ELR (cell line): ENCODE measurements around the gene LRRC23.

ENCODE experiments used
- DNase-seq: peaks from one replicate; pipeline ENCODE4 v3.0.0-alpha.2; 2015; ENCODE audit warnings: low read depth

LRRC23 gene

GRCh38 chr12:6925540-6926279 is 21.1 kb downstream of the LRRC23 start:
- peak; percentile 88 for DNase-seq

DNA sequence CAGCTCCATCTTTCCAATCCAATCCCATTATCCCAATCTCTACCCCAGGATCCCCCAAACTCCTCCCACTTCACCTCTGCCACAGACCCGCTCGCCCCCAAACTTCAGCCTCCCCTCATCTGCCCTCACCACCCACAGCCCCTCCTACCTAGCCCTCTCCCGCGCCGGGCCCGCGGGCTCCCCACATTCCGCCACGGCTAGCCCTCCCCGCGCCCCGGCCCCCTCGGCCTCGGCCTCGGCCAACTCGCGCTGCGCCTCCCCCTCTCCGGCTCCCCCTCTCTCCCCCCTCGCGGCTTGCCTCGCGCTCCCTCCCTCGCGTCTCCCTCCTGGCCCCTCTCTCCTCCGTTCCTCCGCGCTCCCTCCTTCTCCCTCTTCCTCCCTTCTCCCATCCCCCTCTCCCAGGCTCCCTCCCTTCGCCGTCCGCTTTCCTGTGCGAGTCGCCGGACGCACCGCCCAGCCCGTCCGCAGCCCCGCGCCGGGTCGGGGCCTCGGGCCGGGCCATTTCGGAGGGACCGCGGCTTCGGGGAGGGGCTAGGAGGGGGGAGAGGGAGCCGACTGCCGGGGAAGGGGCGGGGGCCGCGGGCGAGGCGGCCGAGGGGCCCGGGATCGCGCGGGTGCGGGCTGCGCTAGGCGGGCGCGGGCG is 22.9 kb downstream of the LRRC23 start, which contains the start of gene ATN1:
TSS of gene ATN1 (plus strand) at position 581 of the 643 bp plus-strand sequence. CDS start 6,043 bp downstream, outside the sequence.
- DNase-seq, result peak; percentile 80

GRCh38 chr12:6928022-6928702 is 23.5 kb downstream of the LRRC23 start:
- DNase-seq, result peak; percentile 33

DNA sequence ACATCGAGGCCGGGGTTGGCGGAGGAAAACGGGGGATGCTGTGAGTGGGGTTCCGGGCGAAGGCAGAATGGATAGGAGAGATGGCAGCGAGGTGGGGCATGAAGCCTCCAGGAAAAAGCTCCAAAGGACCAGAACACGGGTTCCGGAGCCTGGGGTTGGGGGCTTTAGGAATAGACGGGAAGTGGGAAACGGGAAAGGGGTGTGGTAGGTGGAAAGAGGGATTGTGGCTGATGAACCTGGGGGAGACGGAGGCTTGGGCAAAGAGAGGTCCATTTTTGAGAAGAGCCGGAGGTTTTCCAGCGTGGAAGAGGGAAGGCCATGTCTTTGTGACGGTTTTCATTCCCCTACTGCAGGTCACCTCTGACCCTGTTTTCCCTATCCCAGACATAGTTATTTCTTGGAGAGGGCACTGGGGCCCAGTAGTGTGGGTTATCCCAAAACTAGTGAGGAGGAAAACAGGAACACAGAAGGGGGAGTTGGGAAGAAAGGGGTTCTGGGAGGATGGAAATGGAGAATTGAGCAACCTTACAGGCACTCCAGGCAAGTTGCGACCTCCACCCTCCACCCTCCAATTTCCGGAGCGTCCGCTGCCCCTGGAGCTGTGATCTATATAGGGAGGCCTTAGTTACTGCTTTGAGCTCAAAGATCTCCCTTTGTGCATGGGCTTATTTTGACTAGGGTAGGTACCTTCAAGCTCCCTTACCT is 24.2 kb downstream of the LRRC23 start:
- DNase-seq, result peak; percentile 42

GRCh38 chr12:6929466-6930452 is 25.1 kb downstream of the LRRC23 start:
- DNase-seq, result no peak

DNA sequence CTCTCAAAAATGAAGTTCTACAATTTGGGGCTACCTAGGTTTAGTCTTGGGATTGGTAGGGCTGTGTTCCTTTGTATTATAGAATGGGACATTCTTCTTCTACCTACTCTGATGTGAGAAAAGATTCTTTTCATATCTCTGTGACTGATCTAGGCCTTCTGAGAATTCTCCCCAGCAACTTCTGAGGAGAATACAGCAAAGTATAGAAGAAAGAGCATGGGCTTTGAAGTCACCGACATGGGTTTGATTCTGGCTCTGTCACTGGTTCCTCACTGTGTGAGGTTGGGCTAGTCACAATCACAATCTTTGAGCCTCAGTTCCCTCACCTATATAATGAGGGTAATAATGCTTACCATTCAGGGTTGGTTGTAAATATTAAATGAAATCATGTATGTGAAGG is 28.1 kb downstream of the LRRC23 start:
- DNase-seq, result no peak

GRCh38 chr12:6934110-6934509 is 29.5 kb downstream of the LRRC23 start:
- peak; percentile 54 for DNase-seq

GRCh38 chr12:6935371-6936193 is 31.0 kb downstream of the LRRC23 start:
- DNase-seq, result peak; percentile 20

- no peak for DNase-seq
Observed at GRCh38 chr12:6936194-6936635, 31.6 kb downstream of the LRRC23 start.

GRCh38 chr12:6936636-6937480 is 32.2 kb downstream of the LRRC23 start:
- DNase-seq, result no peak

- peak; percentile 97 for DNase-seq
Observed at GRCh38 chr12:6937481-6938352, 33.1 kb downstream of the LRRC23 start.

- no peak for DNase-seq
Observed at GRCh38 chr12:6938353-6939190, 34.0 kb downstream of the LRRC23 start.

- DNase-seq, result no peak
Observed at GRCh38 chr12:6939191-6939540, 34.5 kb downstream of the LRRC23 start.

GRCh38 chr12:6941267-6941666 is 36.6 kb downstream of the LRRC23 start:
- no peak for DNase-seq

- no peak for DNase-seq
Observed at GRCh38 chr12:6941782-6942181, 37.2 kb downstream of the LRRC23 start.

- DNase-seq, result no peak
Observed at GRCh38 chr12:6942331-6942665, 37.7 kb downstream of the LRRC23 start.

DNA sequence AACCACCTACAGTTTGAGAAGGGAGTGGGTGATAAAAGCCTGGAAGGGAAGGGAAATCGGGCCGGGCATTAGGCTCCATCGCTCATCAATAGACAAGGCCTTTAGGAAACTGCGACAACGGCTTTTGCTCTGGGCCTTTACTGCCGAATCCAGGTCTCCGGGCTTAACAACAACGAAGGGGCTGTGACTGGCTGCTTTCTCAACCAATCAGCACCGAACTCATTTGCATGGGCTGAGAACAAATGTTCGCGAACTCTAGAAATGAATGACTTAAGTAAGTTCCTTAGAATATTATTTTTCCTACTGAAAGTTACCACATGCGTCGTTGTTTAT is 38.7 kb downstream of the LRRC23 start:
- peak; percentile 95 for DNase-seq
